Measurements from ENCODE around the gene IRF2. TPM values are rescaled to one million over a fixed set of nuclear protein-coding genes. Genes with fewer than 3 reads are reported as not detected.

IRF2 gene
- polyA plus RNA-seq, 1 experiment = 28.7 TPM

- no peak for TF ChIP-seq CTCF (IDR thresholded peaks at IDR 0.05; ENCODE audit: insufficient read depth, low read depth, low read length)
- Histone ChIP-seq H3K27me3 (ENCODE audit: control insufficient read depth, insufficient read depth, low read length) (no peaks in the 10 kb centered on the region), H3K36me3 (ENCODE audit: control insufficient read depth, insufficient read depth, low read length) (peaks cover 1% of the 10 kb centered on the region; the same call in 1 of the 2 replicates), H3K4me3 (ENCODE audit: low read depth, low read length) (no peak overlapping the region)
- DNase-seq (ENCODE audit: low read depth) = no peak
- CTCF ChIA-PET = interaction anchor here (1.4 kb wide), 1 partner anchor 8 kb away, joined by 3 read pairs; no protein-coding TSS in a partner anchor
- POLR2A ChIA-PET = no interaction called here
Observed at GRCh38 chr4:184433258-184433892, 41.0 kb downstream of the IRF2 start.

- CTCF ChIA-PET = interaction anchor here (1.4 kb wide), 1 partner anchor 9 kb away, joined by 3 read pairs; no protein-coding TSS in a partner anchor
- no peak overlapping the region for H3K4me3 ChIP-seq (ENCODE audit: low read depth, low read length)
- no peak for DNase-seq (ENCODE audit: low read depth)
- peaks cover 1% of the 10 kb centered on the region; the same call in 1 of the 2 replicates for H3K36me3 ChIP-seq (ENCODE audit: control insufficient read depth, insufficient read depth, low read length)
- no peaks in the 10 kb centered on the region for H3K27me3 ChIP-seq (ENCODE audit: control insufficient read depth, insufficient read depth, low read length)
- POLR2A ChIA-PET = no interaction called here
- no peak for TF ChIP-seq CTCF (IDR thresholded peaks at IDR 0.05; ENCODE audit: insufficient read depth, low read depth, low read length)
Observed at GRCh38 chr4:184432127-184432922, 42.0 kb downstream of the IRF2 start.

- Histone ChIP-seq H3K27me3 (ENCODE audit: control insufficient read depth, insufficient read depth, low read length) (no peaks in the 10 kb centered on the region), H3K4me3 (ENCODE audit: low read depth, low read length) (no peak overlapping the region), H3K36me3 (ENCODE audit: control insufficient read depth, insufficient read depth, low read length) (peaks cover 3% of the 10 kb centered on the region)
- no peak for DNase-seq (ENCODE audit: low read depth)
- CTCF ChIA-PET = interaction anchor here (0.8 to 1.1 kb wide), 2 partner anchors 10 to 11 kb away, joined by 3 read pairs; no protein-coding TSS in a partner anchor
- POLR2A ChIA-PET = no interaction called here
- no peak for TF ChIP-seq CTCF (IDR thresholded peaks at IDR 0.05; ENCODE audit: insufficient read depth, low read depth, low read length)
Observed at GRCh38 chr4:184430163-184430562, 44.2 kb downstream of the IRF2 start.

- ChIA-PET CTCF (no interaction called here), POLR2A (no interaction called here)
- H3K4me3 ChIP-seq (ENCODE audit: low read depth, low read length) = no peak overlapping the region
Observed at GRCh38 chr4:184428787-184429186, 45.6 kb downstream of the IRF2 start.

More at GRCh38 chr4:184428787-184429186, 45.6 kb downstream of the IRF2 start:
- DNase-seq (ENCODE audit: low read depth) = no peak
- no peaks in the 10 kb centered on the region for H3K27me3 ChIP-seq (ENCODE audit: control insufficient read depth, insufficient read depth, low read length)
- peaks cover 3% of the 10 kb centered on the region for H3K36me3 ChIP-seq (ENCODE audit: control insufficient read depth, insufficient read depth, low read length)
- TF ChIP-seq CTCF (IDR thresholded peaks at IDR 0.05; ENCODE audit: insufficient read depth, low read depth, low read length) = no peak

Measured in BJ (cell line).